Measurements from ENCODE around the gene SIX5. TPM values are rescaled to one million over a fixed set of nuclear protein-coding genes. Genes with fewer than 3 reads are reported as not detected.
A peak's percentile ranks its signal among the peaks of the same experiment; 100 is the strongest.

SIX5 gene
- total RNA-seq, 1 donor from 2014 or later, result 2.1 TPM

DNA sequence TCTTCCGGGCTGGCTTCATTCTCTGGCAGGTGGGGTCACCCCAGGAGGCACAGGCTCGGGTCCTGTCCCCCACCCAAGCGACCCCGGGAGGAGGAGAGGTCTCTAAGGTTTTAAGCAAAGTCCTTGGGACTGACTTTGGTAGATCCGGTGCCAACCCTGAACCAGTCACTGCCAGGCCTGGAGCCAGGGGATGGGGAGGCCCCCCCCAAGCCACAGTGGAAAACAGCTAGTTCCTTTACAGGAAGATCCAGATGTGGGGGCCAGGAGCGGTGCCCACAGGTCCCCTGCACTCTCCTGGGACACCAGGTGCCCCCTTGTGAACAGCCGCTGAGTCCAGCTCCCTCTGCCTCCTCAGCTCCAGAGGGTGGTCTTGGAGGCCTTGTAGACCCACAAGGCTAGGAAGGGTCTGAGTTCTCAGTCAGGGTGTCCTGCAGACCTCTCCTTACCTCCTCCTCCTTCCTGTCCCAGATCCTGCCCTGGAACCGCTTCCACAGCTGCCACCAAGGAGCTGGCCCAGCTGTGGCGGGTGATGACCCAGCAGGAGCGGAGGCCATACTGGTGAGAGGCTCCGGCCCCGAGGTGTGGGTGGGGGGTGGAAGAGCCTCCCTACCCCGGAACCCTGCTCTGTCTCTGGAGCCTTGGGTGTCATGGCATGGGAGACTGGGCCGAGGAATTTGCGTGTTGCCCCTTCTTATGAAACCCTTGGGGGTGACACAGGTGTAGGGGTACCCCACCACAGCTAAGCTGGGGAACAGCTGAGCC, 6.0 kb downstream of the SIX5 start:
- no peaks in the 10 kb centered on the region for H3K27me3 ChIP-seq (ENCODE audit: control insufficient read depth, insufficient read depth, low read length)
- no peak overlapping the region for H3K4me3 ChIP-seq (ENCODE audit: low read depth, low read length)
- peak; percentile 36 for FAIRE-seq
- no peak for DNase-seq (ENCODE audit: low read depth)
- TF ChIP-seq, protein P1, sequence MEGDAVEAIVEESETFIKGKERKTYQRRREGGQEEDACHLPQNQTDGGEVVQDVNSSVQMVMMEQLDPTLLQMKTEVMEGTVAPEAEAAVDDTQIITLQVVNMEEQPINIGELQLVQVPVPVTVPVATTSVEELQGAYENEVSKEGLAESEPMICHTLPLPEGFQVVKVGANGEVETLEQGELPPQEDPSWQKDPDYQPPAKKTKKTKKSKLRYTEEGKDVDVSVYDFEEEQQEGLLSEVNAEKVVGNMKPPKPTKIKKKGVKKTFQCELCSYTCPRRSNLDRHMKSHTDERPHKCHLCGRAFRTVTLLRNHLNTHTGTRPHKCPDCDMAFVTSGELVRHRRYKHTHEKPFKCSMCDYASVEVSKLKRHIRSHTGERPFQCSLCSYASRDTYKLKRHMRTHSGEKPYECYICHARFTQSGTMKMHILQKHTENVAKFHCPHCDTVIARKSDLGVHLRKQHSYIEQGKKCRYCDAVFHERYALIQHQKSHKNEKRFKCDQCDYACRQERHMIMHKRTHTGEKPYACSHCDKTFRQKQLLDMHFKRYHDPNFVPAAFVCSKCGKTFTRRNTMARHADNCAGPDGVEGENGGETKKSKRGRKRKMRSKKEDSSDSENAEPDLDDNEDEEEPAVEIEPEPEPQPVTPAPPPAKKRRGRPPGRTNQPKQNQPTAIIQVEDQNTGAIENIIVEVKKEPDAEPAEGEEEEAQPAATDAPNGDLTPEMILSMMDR (IDR thresholded peaks at IDR 0.05; ENCODE audit: insufficient read depth, low read length, severe bottlenecking), result no peak
- H3K36me3 ChIP-seq (ENCODE audit: control insufficient read depth, insufficient read depth, low read length), result no peaks in the 10 kb centered on the region

DNA sequence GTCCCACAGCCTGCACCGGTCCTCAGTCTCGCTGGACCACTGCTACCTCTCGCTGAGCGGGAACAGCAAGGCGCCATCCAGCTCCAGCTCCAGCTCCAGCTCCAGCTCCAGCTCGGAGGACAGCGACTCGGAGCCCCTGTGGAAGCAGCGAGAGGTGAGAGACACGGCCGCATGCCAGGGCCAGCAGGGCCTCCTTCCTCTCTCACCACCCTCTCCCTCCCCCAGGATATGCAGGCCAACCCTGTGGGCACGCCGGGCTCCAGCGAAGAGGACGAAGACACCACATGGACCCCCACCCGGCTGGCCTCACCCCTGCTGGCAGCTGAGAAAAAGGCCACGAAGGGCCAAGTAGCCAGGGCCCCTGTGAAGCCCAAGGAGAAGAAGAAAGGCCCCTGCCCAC, 7.3 kb downstream of the SIX5 start:
- TF ChIP-seq, protein P1 (IDR thresholded peaks at IDR 0.05; ENCODE audit: insufficient read depth, low read length, severe bottlenecking), result no peak
- H3K27me3 ChIP-seq (ENCODE audit: control insufficient read depth, insufficient read depth, low read length), result no peaks in the 10 kb centered on the region
- FAIRE-seq, result no peak
- no peak for DNase-seq (ENCODE audit: low read depth)
- no peak overlapping the region for H3K4me3 ChIP-seq (ENCODE audit: low read depth, low read length)
- no peaks in the 10 kb centered on the region for H3K36me3 ChIP-seq (ENCODE audit: control insufficient read depth, insufficient read depth, low read length)

DNA sequence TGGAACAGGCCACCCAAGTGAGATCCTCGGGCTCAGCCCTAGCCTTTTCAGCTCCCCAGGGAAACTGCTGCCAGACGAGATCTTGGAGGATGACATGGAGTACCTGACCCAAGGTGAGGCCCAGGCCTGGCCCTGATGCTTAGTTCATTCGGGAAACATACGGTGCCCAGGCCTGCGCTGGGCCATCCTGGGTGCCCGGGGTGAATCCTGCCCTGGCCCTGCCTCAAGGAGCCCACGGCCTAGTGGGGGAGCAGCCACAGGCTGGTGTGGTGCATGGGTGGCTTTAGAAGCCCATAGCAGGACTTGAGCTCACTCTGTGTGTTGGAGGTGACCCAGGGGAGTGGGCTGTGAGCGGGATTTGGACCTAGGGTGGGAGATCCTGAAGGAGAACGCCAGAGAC, 10.1 kb downstream of the SIX5 start:
- no peak for FAIRE-seq
- TF ChIP-seq, protein P1 (IDR thresholded peaks at IDR 0.05; ENCODE audit: insufficient read depth, low read length, severe bottlenecking), result no peak
- Histone ChIP-seq H3K36me3 (ENCODE audit: control insufficient read depth, insufficient read depth, low read length) (no peaks in the 10 kb centered on the region), H3K4me3 (ENCODE audit: low read depth, low read length) (no peak overlapping the region), H3K27me3 (ENCODE audit: control insufficient read depth, insufficient read depth, low read length) (no peaks in the 10 kb centered on the region)
- DNase-seq (ENCODE audit: low read depth), result no peak

DNA sequence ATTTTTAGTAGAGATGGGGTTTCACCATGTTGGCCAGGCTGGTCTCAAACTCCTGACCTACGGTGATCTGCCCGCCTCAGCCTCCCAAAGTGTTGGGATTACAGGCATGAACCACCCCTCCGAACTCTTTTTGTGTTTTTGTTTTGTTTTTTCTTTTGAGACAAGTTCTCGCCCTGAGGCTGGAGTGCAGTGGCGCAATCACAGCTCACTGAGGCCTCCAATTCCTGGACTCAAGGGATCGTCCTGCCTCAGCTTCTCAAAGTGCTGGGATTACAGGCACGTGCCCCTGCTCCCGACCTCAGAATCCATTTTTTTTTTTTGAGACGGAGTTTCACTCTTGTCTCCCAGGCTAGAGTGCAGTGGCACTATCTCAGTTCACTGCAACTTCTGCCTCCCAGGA, 11.4 kb downstream of the SIX5 start:
- no peak overlapping the region for H3K4me3 ChIP-seq (ENCODE audit: low read depth, low read length)
- no peaks in the 10 kb centered on the region for H3K36me3 ChIP-seq (ENCODE audit: control insufficient read depth, insufficient read depth, low read length)
- DNase-seq (ENCODE audit: low read depth) (no peak), FAIRE-seq (no peak)
- H3K27me3 ChIP-seq (ENCODE audit: control insufficient read depth, insufficient read depth, low read length), result no peaks in the 10 kb centered on the region
- TF ChIP-seq, protein P1 (IDR thresholded peaks at IDR 0.05; ENCODE audit: insufficient read depth, low read length, severe bottlenecking), result no peak

DNA sequence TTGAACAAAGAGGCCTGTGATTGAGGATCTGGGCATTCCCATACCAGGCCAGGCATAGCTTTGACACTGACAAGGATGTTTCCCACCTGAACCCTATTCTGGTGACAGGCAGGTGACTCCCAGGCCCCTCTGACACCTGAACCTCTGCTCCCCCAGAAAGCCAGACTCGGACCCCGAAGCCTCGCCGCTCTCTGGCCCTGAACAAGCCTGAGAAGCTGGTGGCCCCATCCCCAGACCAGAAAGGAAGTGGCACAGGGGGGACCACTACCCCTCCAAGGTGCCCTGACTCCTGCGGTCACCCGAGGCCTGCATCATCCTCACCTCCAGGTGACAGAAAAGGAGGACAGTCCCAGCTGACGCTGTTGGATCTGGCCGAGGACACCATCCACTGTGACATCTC, 14.7 kb downstream of the SIX5 start:
- DNase-seq (ENCODE audit: low read depth) (no peak), FAIRE-seq (no peak)
- TF ChIP-seq, protein P1 (IDR thresholded peaks at IDR 0.05; ENCODE audit: insufficient read depth, low read length, severe bottlenecking), result no peak
- no peaks in the 10 kb centered on the region for H3K36me3 ChIP-seq (ENCODE audit: control insufficient read depth, insufficient read depth, low read length)
- no peak overlapping the region for H3K4me3 ChIP-seq (ENCODE audit: low read depth, low read length)
- no peaks in the 10 kb centered on the region for H3K27me3 ChIP-seq (ENCODE audit: control insufficient read depth, insufficient read depth, low read length)

DNA sequence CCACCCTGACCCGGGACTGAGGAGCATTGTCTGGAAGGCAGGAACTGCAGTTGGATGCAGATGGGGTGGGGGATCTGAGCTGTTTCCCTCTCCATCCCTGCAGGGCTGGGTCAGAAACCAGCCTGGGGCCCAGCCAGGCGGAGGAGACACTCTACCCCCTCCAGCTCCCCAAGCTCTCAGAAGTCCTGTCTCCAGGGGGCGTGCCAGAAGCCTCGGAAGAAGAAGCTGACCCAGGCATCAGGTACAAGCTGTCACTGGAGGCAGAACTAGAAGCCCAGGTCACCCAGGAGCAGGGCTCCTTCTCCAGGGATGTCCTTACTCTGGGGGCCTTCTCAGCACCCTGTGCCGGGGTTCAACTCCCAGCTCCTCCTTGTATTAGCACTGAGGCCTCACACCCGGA, 15.5 kb downstream of the SIX5 start:
- DNase-seq (ENCODE audit: low read depth), result no peak
- TF ChIP-seq, protein P1 (IDR thresholded peaks at IDR 0.05; ENCODE audit: insufficient read depth, low read length, severe bottlenecking), result no peak
- Histone ChIP-seq H3K27me3 (ENCODE audit: control insufficient read depth, insufficient read depth, low read length) (no peaks in the 10 kb centered on the region), H3K36me3 (ENCODE audit: control insufficient read depth, insufficient read depth, low read length) (no peaks in the 10 kb centered on the region), H3K4me3 (ENCODE audit: low read depth, low read length) (no peak overlapping the region)
- FAIRE-seq, result no peak

All from bronchial epithelial cell (primary cell).